ENCODE measurements around the gene IQCB1.
A peak's percentile ranks its signal among the peaks of the same experiment; 100 is the strongest.
"Not testable (repeated sequence)": the region's sequence is repeated elsewhere in the genome, so short reads cannot be mapped to it uniquely, and the experiment has no call there.

GRCh38 chr3:121775095-121775494 lies 59.8 kb downstream of the IQCB1 start:
- not testable (repeated sequence) for TF ChIP-seq ELK1 (CRISPR knock-in tag; IDR thresholded peaks at IDR 0.05); BRCA1 (IDR thresholded peaks at IDR 0.05); BRCA1 (CRISPR knock-in tag; IDR thresholded peaks at IDR 0.05); GATA2 (CRISPR knock-in tag; IDR thresholded peaks at IDR 0.05); CBFA2T2 (conservative IDR thresholded peaks at IDR 0.05); POLR2A (conservative IDR thresholded peaks at IDR 0.05); MED1 (CRISPR knock-in tag; IDR thresholded peaks at IDR 0.05; ENCODE audit: borderline replicate concordance); POLR2AphosphoS5 (IDR thresholded peaks at IDR 0.05; ENCODE audit: control insufficient read depth, insufficient read depth, low read depth, low read length); ZBTB26 (CRISPR knock-in tag; IDR thresholded peaks at IDR 0.05)
- TF ChIP-seq ZNF146 (CRISPR knock-in tag; IDR thresholded peaks at IDR 0.05; ENCODE audit: unreplicated experiment) = peak; percentile 75

Data from K562 (cell line).